Naive thymus-derived CD4-positive, alpha-beta T cell (primary cell): ENCODE measurements around the gene NRG3. TPM values are rescaled to one million over a fixed set of nuclear protein-coding genes. Genes with fewer than 3 reads are reported as not detected.

Source experiments
- ATAC-seq: fragments of 150-1000 bp; cut with Tn5 transposase; 2 replicates; pipeline ENCODE4 v1.10.0; 2021; ENCODE audit warnings: mild to moderate bottlenecking, moderate library complexity
- CTCF ChIA-PET: fragments of 350-600 bp; sonication (Branson Sonifier 250); formaldehyde crosslinking; loops from one replicate; lab custom pipeline; 2021; ENCODE audit warnings: antibody characterized with exemption; lab: Charles Lee
- POLR2A ChIA-PET: fragments of 350-600 bp; sonication (Branson Sonifier 250); formaldehyde crosslinking; loops from one replicate; lab custom pipeline; 2021; ENCODE audit warnings: antibody characterized with exemption, inconsistent platforms; lab: Charles Lee
- DNase-seq, 9 donors: peaks; one replicate each; pipeline versions ENCODE4 v3.0.0 to v3.0.0-alpha.2; 2020 to 2022; ENCODE audit warnings: mixed read lengths in 1 of 9
- H3K27ac ChIP-seq: one replicate; pipeline ENCODE4 v1.7.0; 2013; ENCODE audit warnings: mild to moderate bottlenecking, low read depth, low read length, moderate library complexity
- H3K27me3 ChIP-seq, 2 donors: one replicate each; pipeline ENCODE4 v1.7.0; 2013; ENCODE audit warnings: low read length in 2 of 2, mild to moderate bottlenecking in 2 of 2, moderate library complexity in 2 of 2; ENCODE audit not compliant: control insufficient read depth in 2 of 2, insufficient read depth in 2 of 2
- H3K36me3 ChIP-seq, 3 experiments: 1 replicate in 2 of 3; 2 replicates in 1 of 3; pipeline ENCODE4 v1.7.0; 2013; ENCODE audit warnings: low read length in 3 of 3, mild to moderate bottlenecking in 3 of 3, moderate library complexity in 1 of 3; ENCODE audit not compliant: insufficient read depth in 3 of 3, control insufficient read depth in 2 of 3
- H3K4me1 ChIP-seq, 2 donors: one replicate each; pipeline ENCODE4 v1.7.0; 2013; ENCODE audit warnings: low read length in 2 of 2, mild to moderate bottlenecking in 2 of 2, moderate library complexity in 1 of 2; ENCODE audit not compliant: control insufficient read depth in 2 of 2, insufficient read depth in 2 of 2
- H3K4me3 ChIP-seq: 2 replicates; pipeline ENCODE4 v1.7.0; 2013; ENCODE audit warnings: mild to moderate bottlenecking, low read length
- H3K9me3 ChIP-seq, 3 experiments: 1 replicate in 2 of 3; 2 replicates in 1 of 3; pipeline ENCODE4 v1.7.0; 2013; ENCODE audit warnings: low read length in 3 of 3; ENCODE audit not compliant: control insufficient read depth in 2 of 3
- H3K27ac Mint-ChIP-seq, 9 donors: one replicate each; pipeline ENCODE4 v1.8.0; 2020 to 2022; ENCODE audit warnings: mixed read lengths in 9 of 9, mild to moderate bottlenecking in 8 of 9, moderate library complexity in 5 of 9, inconsistent platforms in 2 of 9
- H3K27me3 Mint-ChIP-seq, 5 donors: one replicate each; pipeline ENCODE4 v1.8.0; 2021 to 2022; ENCODE audit warnings: mixed read lengths in 5 of 5, mild to moderate bottlenecking in 1 of 5
- H3K36me3 Mint-ChIP-seq, 5 donors: one replicate each; pipeline ENCODE4 v1.8.0; 2020 to 2022; ENCODE audit warnings: mixed read lengths in 5 of 5, mild to moderate bottlenecking in 3 of 5, inconsistent platforms in 1 of 5
- H3K4me1 Mint-ChIP-seq, 7 donors: one replicate each; pipeline ENCODE4 v1.8.0; 2020 to 2022; ENCODE audit warnings: mixed read lengths in 7 of 7, mild to moderate bottlenecking in 3 of 7, inconsistent platforms in 1 of 7
- H3K4me3 Mint-ChIP-seq, 10 donors: one replicate each; pipeline ENCODE4 v1.8.0; 2020 to 2022; ENCODE audit warnings: mild to moderate bottlenecking in 10 of 10, mixed read lengths in 10 of 10, moderate library complexity in 6 of 10, inconsistent platforms in 2 of 10
- H3K9me3 Mint-ChIP-seq, 11 donors: one replicate each; pipeline ENCODE4 v1.8.0; 2020 to 2022; ENCODE audit warnings: mixed read lengths in 11 of 11, mild to moderate bottlenecking in 4 of 11, inconsistent platforms in 1 of 11, moderate library complexity in 1 of 11
- intact Hi-C, 2 donors: fragments of 100-400 bp; cut with micrococcal nuclease; formaldehyde crosslinking; loops; one replicate each; pipeline ENCODE4 v1.15.1; 2023
- polyA plus RNA-seq, 2 donors: library from polyadenylated mRNA; unstranded; fragments of 300-500 nt; fragmentation: Illumina TruSeq; gene quantifications; one replicate each; pipeline ENCODE4 v1.2.3, GENCODE V29; 2021
- total RNA-seq, 6 experiments: library from RNA in 5 of 6; stranded (reverse) in 5 of 6; gene quantifications; 1 replicate in 5 of 6; 2 replicates in 1 of 6; pipeline ENCODE4 v1.2.3 and lab custom pipeline; 2021 to 2026

Gene NRG3
- total and polyA plus RNA-seq, 7 experiments from 2014 or later = not detected

- Histone ChIP-seq H3K4me1 (no peaks in the 10 kb centered on the region), H3K27me3 (no peaks in the 10 kb centered on the region), H3K36me3 (no peaks in the 10 kb centered on the region), H3K4me3 (no peak overlapping the region), H3K27ac (no peak overlapping the region), H3K9me3 (no peaks in the 10 kb centered on the region)
- H3K27me3 Mint-ChIP-seq = no peaks in the 10 kb centered on the region
- no peak overlapping the region for H3K27ac Mint-ChIP-seq
- no peaks in the 10 kb centered on the region for H3K36me3 Mint-ChIP-seq
- H3K4me1 Mint-ChIP-seq = no peaks in the 10 kb centered on the region
- intact Hi-C loops = no loop called here
- DNase-seq (no peak), ATAC-seq (no peak)
- ChIA-PET CTCF (no interaction called here), POLR2A (no interaction called here)
- no peak overlapping the region for H3K4me3 Mint-ChIP-seq
- H3K9me3 Mint-ChIP-seq = peaks cover 0 to 12% (median 3%) of the 10 kb centered on the region in 11 donors
Measured at GRCh38 chr10:82318534-82318933, 443.5 kb downstream of the NRG3 start.

- ChIA-PET POLR2A (no interaction called here), CTCF (no interaction called here)
- Histone ChIP-seq H3K36me3 (no peaks in the 10 kb centered on the region), H3K27ac (no peak overlapping the region), H3K27me3 (no peaks in the 10 kb centered on the region), H3K9me3 (no peaks in the 10 kb centered on the region), H3K4me1 (no peaks in the 10 kb centered on the region), H3K4me3 (no peak overlapping the region)
- H3K4me1 Mint-ChIP-seq = no peaks in the 10 kb centered on the region
- H3K27ac Mint-ChIP-seq = no peak overlapping the region
- ATAC-seq (no peak), DNase-seq (no peak)
- no peaks in the 10 kb centered on the region for H3K27me3 Mint-ChIP-seq
- H3K36me3 Mint-ChIP-seq = no peaks in the 10 kb centered on the region
- no peak overlapping the region for H3K4me3 Mint-ChIP-seq
- peaks cover 0 to 8% (median 2%) of the 10 kb centered on the region in 11 donors for H3K9me3 Mint-ChIP-seq
- intact Hi-C loops = no loop called here
Measured at GRCh38 chr10:82319074-82319473, 444.1 kb downstream of the NRG3 start.

- no peak overlapping the region for H3K4me3 Mint-ChIP-seq
- intact Hi-C loops = no loop called here
- no peaks in the 10 kb centered on the region for H3K4me1 Mint-ChIP-seq
- no peaks in the 10 kb centered on the region for H3K27me3 Mint-ChIP-seq
- peak overlapping the region in 1 of 9 donors; percentile 10 for H3K27ac Mint-ChIP-seq
- no peaks in the 10 kb centered on the region for H3K36me3 ChIP-seq
- H3K9me3 ChIP-seq = no peaks in the 10 kb centered on the region
- DNase-seq (no peak), ATAC-seq (no peak)
- peaks cover 0 to 5% (median 2%) of the 10 kb centered on the region in 11 donors for H3K9me3 Mint-ChIP-seq
- H3K4me1 ChIP-seq = no peaks in the 10 kb centered on the region
- ChIA-PET POLR2A (no interaction called here), CTCF (no interaction called here)
- H3K36me3 Mint-ChIP-seq = no peaks in the 10 kb centered on the region
- no peak overlapping the region for H3K27ac ChIP-seq
- H3K4me3 ChIP-seq = no peak overlapping the region
- H3K27me3 ChIP-seq = no peaks in the 10 kb centered on the region
Measured at GRCh38 chr10:82319562-82319961, 444.6 kb downstream of the NRG3 start.

- H3K36me3 ChIP-seq = no peaks in the 10 kb centered on the region
- H3K27me3 Mint-ChIP-seq = no peaks in the 10 kb centered on the region
- no peak overlapping the region for H3K27ac ChIP-seq
- no peak overlapping the region for H3K4me3 ChIP-seq
- intact Hi-C loops = no loop called here
- POLR2A ChIA-PET = no interaction called here
- H3K4me1 Mint-ChIP-seq = no peaks in the 10 kb centered on the region
- H3K4me1 ChIP-seq = no peaks in the 10 kb centered on the region
- peaks cover 0 to 11% (median 2%) of the 10 kb centered on the region in 11 donors for H3K9me3 Mint-ChIP-seq
- DNase-seq = no peak
- no peak for ATAC-seq
- H3K27ac Mint-ChIP-seq = no peak overlapping the region
- no peaks in the 10 kb centered on the region for H3K27me3 ChIP-seq
- H3K36me3 Mint-ChIP-seq = no peaks in the 10 kb centered on the region
- CTCF ChIA-PET = no interaction called here
- no peaks in the 10 kb centered on the region for H3K9me3 ChIP-seq
- no peak overlapping the region for H3K4me3 Mint-ChIP-seq
Measured at GRCh38 chr10:82321724-82322123, 446.7 kb downstream of the NRG3 start.

GRCh38 chr10:82331716-82332115 is 456.7 kb downstream of the NRG3 start:
- peaks cover 0 to 10% (median 3%) of the 10 kb centered on the region in 11 donors for H3K9me3 Mint-ChIP-seq
- POLR2A ChIA-PET = no interaction called here
- CTCF ChIA-PET = no interaction called here

GRCh38 chr10:82335831-82336230 is 460.8 kb downstream of the NRG3 start:
- no peak for DNase-seq
- H3K27me3 Mint-ChIP-seq = no peaks in the 10 kb centered on the region
- H3K4me1 ChIP-seq = no peaks in the 10 kb centered on the region
- no peaks in the 10 kb centered on the region for H3K27me3 ChIP-seq
- no peak overlapping the region for H3K27ac ChIP-seq
- ChIA-PET POLR2A (no interaction called here), CTCF (no interaction called here)
- peaks cover 0 to 1% (median 0%) of the 10 kb centered on the region in 7 donors for H3K4me1 Mint-ChIP-seq
- H3K9me3 ChIP-seq = no peaks in the 10 kb centered on the region
- ATAC-seq = no peak
- no peaks in the 10 kb centered on the region for H3K36me3 ChIP-seq
- H3K27ac Mint-ChIP-seq = no peak overlapping the region
- H3K4me3 ChIP-seq = no peak overlapping the region
- intact Hi-C loops = no loop called here
- peaks cover 0 to 13% (median 5%) of the 10 kb centered on the region in 11 donors for H3K9me3 Mint-ChIP-seq
- peaks cover 0 to 3% (median 0%) of the 10 kb centered on the region in 5 donors for H3K36me3 Mint-ChIP-seq
- no peak overlapping the region for H3K4me3 Mint-ChIP-seq

More at GRCh38 chr10:82331716-82332115, 456.7 kb downstream of the NRG3 start:
- DNase-seq (no peak), ATAC-seq (no peak)
- H3K9me3 ChIP-seq = no peaks in the 10 kb centered on the region
- H3K4me3 Mint-ChIP-seq = no peak overlapping the region
- H3K4me3 ChIP-seq = no peak overlapping the region
- H3K4me1 ChIP-seq = no peaks in the 10 kb centered on the region
- no peaks in the 10 kb centered on the region for H3K27me3 Mint-ChIP-seq
- no peaks in the 10 kb centered on the region for H3K36me3 ChIP-seq
- no peaks in the 10 kb centered on the region for H3K27me3 ChIP-seq
- no peaks in the 10 kb centered on the region for H3K4me1 Mint-ChIP-seq
- H3K36me3 Mint-ChIP-seq = no peaks in the 10 kb centered on the region
- H3K27ac Mint-ChIP-seq = no peak overlapping the region
- intact Hi-C loops = no loop called here
- no peak overlapping the region for H3K27ac ChIP-seq

- Mint-ChIP-seq H3K27ac (no peak overlapping the region), H3K27me3 (no peaks in the 10 kb centered on the region), H3K4me3 (no peak overlapping the region), H3K9me3 (peaks cover 0 to 20% (median 3%) of the 10 kb centered on the region in 11 donors), H3K4me1 (peaks cover 0 to 1% (median 0%) of the 10 kb centered on the region in 7 donors), H3K36me3 (peaks cover 0 to 3% (median 0%) of the 10 kb centered on the region in 5 donors)
- ChIA-PET POLR2A (no interaction called here), CTCF (no interaction called here)
- H3K27me3 ChIP-seq = no peaks in the 10 kb centered on the region
- no peak overlapping the region for H3K27ac ChIP-seq
- H3K4me1 ChIP-seq = no peaks in the 10 kb centered on the region
- ATAC-seq = no peak
- no peaks in the 10 kb centered on the region for H3K9me3 ChIP-seq
- intact Hi-C loops = no loop called here
- H3K4me3 ChIP-seq = no peak overlapping the region
- H3K36me3 ChIP-seq = no peaks in the 10 kb centered on the region
- no peak for DNase-seq
Measured at GRCh38 chr10:82340166-82340565, 465.2 kb downstream of the NRG3 start.
